Gastroesophageal sphincter (tissue), 3 donors: ENCODE measurements around the gene VIPR1.

Source experiments
- EP300 ChIP-seq: sonication (generic); formaldehyde crosslinking; IDR thresholded peaks from one replicate; pipeline ENCODE4 v1.6.1; 2017; ENCODE audit warnings: antibody characterized with exemption, mild to moderate bottlenecking
- TF ChIP-seq, protein P1 (sequence below), 4 experiments: fragments of 200-600 bp in 2 of 4; fragments of 450-650 bp in 2 of 4; sonication (generic) in 1 of 4; IDR thresholded peaks; one replicate each; pipeline ENCODE4 v1.5.1; 2017 to 2019; ENCODE audit warnings: antibody characterized with exemption in 4 of 4, mild to moderate bottlenecking in 2 of 4, moderate library complexity in 2 of 4

GRCh38 chr3:42508562-42508961 lies 6.1 kb downstream of the VIPR1 start:
- TF ChIP-seq, protein P1, sequence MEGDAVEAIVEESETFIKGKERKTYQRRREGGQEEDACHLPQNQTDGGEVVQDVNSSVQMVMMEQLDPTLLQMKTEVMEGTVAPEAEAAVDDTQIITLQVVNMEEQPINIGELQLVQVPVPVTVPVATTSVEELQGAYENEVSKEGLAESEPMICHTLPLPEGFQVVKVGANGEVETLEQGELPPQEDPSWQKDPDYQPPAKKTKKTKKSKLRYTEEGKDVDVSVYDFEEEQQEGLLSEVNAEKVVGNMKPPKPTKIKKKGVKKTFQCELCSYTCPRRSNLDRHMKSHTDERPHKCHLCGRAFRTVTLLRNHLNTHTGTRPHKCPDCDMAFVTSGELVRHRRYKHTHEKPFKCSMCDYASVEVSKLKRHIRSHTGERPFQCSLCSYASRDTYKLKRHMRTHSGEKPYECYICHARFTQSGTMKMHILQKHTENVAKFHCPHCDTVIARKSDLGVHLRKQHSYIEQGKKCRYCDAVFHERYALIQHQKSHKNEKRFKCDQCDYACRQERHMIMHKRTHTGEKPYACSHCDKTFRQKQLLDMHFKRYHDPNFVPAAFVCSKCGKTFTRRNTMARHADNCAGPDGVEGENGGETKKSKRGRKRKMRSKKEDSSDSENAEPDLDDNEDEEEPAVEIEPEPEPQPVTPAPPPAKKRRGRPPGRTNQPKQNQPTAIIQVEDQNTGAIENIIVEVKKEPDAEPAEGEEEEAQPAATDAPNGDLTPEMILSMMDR (IDR thresholded peaks at IDR 0.05): no peak
- TF ChIP-seq EP300: no peak
